IMR-90 (cell line): Measurements from ENCODE around the gene GPR153. TPM values are rescaled to one million over a fixed set of nuclear protein-coding genes. Genes with fewer than 3 reads are reported as not detected.

Source experiments
- ATAC-seq: fragments of 200-7000 bp; cut with Tn5 transposase; 2 replicates; pipeline ENCODE4 v1.9.1; 2020; ENCODE audit warnings: low read depth, mild to moderate bottlenecking, moderate library complexity
- BruUV-seq: library from RNA; stranded (reverse); fragments of 400-500 nt; replicated peaks from 2 replicates; lab custom pipeline; 2021; lab: Mats Ljungman, UMichigan
- CTCF ChIA-PET: fragments of 300-600 bp; formaldehyde crosslinking; extraction: SDS; loops from one replicate; lab custom pipeline; 2021; ENCODE audit warnings: antibody characterized with exemption; lab: Yijun Ruan, JAX
- POLR2A ChIA-PET: fragments of 300-600 bp; sonication (Branson Sonifier 250); formaldehyde crosslinking; loops from one replicate; lab custom pipeline; 2022; ENCODE audit warnings: antibody characterized with exemption; ENCODE audit not compliant: unreplicated experiment; lab: Charles Lee
- DNase-seq: peaks from one replicate; pipeline ENCODE4 v3.0.0; 2013
- H2AFZ ChIP-seq: replicated peaks from 2 replicates; pipeline ENCODE3; 2013; ENCODE audit warnings: low read length, mild to moderate bottlenecking; ENCODE audit not compliant: poor library complexity
- H2AK5ac ChIP-seq: 2 replicates; pipeline ENCODE4 v1.6.1; 2013; ENCODE audit warnings: low read depth, low read length, inconsistent platforms
- H2AK9ac ChIP-seq: replicated peaks from 2 replicates; pipeline ENCODE3; 2013; ENCODE audit warnings: mild to moderate bottlenecking, low read depth, low read length, moderate library complexity; ENCODE audit not compliant: poor library complexity
- H2BK120ac ChIP-seq: 2 replicates; pipeline ENCODE4 v1.6.1; 2013; ENCODE audit warnings: low read depth, low read length, inconsistent platforms
- H2BK15ac ChIP-seq: 3 replicates; pipeline ENCODE4 v1.6.1; 2013; ENCODE audit warnings: low read depth, low read length, inconsistent platforms
- H2BK20ac ChIP-seq: 2 replicates; pipeline ENCODE4 v1.6.1; 2013; ENCODE audit warnings: low read depth, mild to moderate bottlenecking, inconsistent platforms, low read length, moderate library complexity
- H2BK5ac ChIP-seq: 2 replicates; pipeline ENCODE4 v1.6.1; 2013; ENCODE audit warnings: mild to moderate bottlenecking, low read depth, low read length, inconsistent platforms; ENCODE audit not compliant: poor library complexity, severe bottlenecking
- H3K14ac ChIP-seq: replicated peaks from 2 replicates; pipeline ENCODE4 v1.6.1; 2013; ENCODE audit warnings: low read depth, low read length, inconsistent platforms
- H3K18ac ChIP-seq: 2 replicates; pipeline ENCODE4 v1.6.1; 2013; ENCODE audit warnings: low read depth, low read length, control low read depth
- H3K23ac ChIP-seq: 2 replicates; pipeline ENCODE4 v1.6.1; 2013; ENCODE audit warnings: low read depth, low read length, inconsistent platforms
- H3K27ac ChIP-seq: 2 replicates; pipeline ENCODE4 v1.5.1; 2013; ENCODE audit warnings: mild to moderate bottlenecking, control low read depth, low read length; ENCODE audit not compliant: insufficient read depth
- H3K27me3 ChIP-seq: 2 replicates; pipeline ENCODE4 v1.6.1; 2013; ENCODE audit warnings: low read length; ENCODE audit not compliant: control insufficient read depth, insufficient read depth
- H3K36me3 ChIP-seq: 2 replicates; pipeline ENCODE4 v1.6.1; 2013; ENCODE audit warnings: low read length, mixed read lengths; ENCODE audit not compliant: control insufficient read depth, insufficient read depth
- H3K4ac ChIP-seq: 2 replicates; pipeline ENCODE4 v1.6.1; 2013; ENCODE audit warnings: low read depth, low read length, inconsistent platforms
- H3K4me1 ChIP-seq: 2 replicates; pipeline ENCODE4 v1.6.1; 2013; ENCODE audit warnings: low read length, mixed read lengths; ENCODE audit not compliant: control insufficient read depth, insufficient read depth
- H3K4me2 ChIP-seq: 2 replicates; pipeline ENCODE4 v1.6.1; 2013; ENCODE audit warnings: low read depth, mild to moderate bottlenecking, control low read depth, low read length, moderate library complexity
- H3K4me3 ChIP-seq: 2 replicates; pipeline ENCODE4 v1.5.1; 2013; ENCODE audit warnings: low read depth, mild to moderate bottlenecking, control low read depth, low read length, moderate library complexity; ENCODE audit not compliant: insufficient read depth
- H3K56ac ChIP-seq: 2 replicates; pipeline ENCODE4 v1.6.1; 2013; ENCODE audit warnings: low read length, inconsistent platforms; ENCODE audit not compliant: insufficient read depth; ENCODE audit errors: extremely low read depth
- H3K79me1 ChIP-seq, 2 experiments: 2 replicates each; pipeline ENCODE4 v1.6.1; 2013; ENCODE audit warnings: low read length in 2 of 2, inconsistent platforms in 1 of 2, low read depth in 1 of 2
- H3K9ac ChIP-seq: 2 replicates; pipeline ENCODE4 v1.6.1; 2013; ENCODE audit warnings: low read depth, low read length, control low read depth
- H3K9me1 ChIP-seq: 2 replicates; pipeline ENCODE4 v1.6.1; 2013; ENCODE audit warnings: low read length, inconsistent platforms; ENCODE audit not compliant: insufficient read depth
- H3K9me3 ChIP-seq: 2 replicates; pipeline ENCODE4 v1.6.1; 2013; ENCODE audit warnings: low read length; ENCODE audit not compliant: control insufficient read depth, insufficient read depth
- H4K20me1 ChIP-seq: 2 replicates; pipeline ENCODE4 v1.6.1; 2013; ENCODE audit warnings: low read length, inconsistent platforms; ENCODE audit not compliant: insufficient read depth
- H4K5ac ChIP-seq: 2 replicates; pipeline ENCODE4 v1.6.1; 2013; ENCODE audit warnings: mild to moderate bottlenecking, low read depth, low read length, control low read depth
- H4K8ac ChIP-seq, 2 experiments: 2 replicates each; pipeline ENCODE4 v1.6.1; 2013; ENCODE audit warnings: low read depth in 2 of 2, low read length in 2 of 2, control low read depth in 1 of 2, inconsistent platforms in 1 of 2
- H4K91ac ChIP-seq: 2 replicates; pipeline ENCODE4 v1.6.1; 2013; ENCODE audit warnings: low read depth, low read length, inconsistent platforms; ENCODE audit not compliant: insufficient read depth
- BHLHE40 ChIP-seq: fragments of 150-350 bp; IDR thresholded peaks from 2 replicates; pipeline ENCODE4 v1.6.1; 2016; ENCODE audit warnings: mild to moderate bottlenecking, low read depth, low read length
- CEBPB ChIP-seq: IDR thresholded peaks from 2 replicates; pipeline ENCODE4 v1.6.1; 2012; ENCODE audit warnings: low read depth, low read length, improper control_type of control experiment
- CHD1 ChIP-seq: IDR thresholded peaks from 2 replicates; pipeline ENCODE4 v1.6.1; 2012; ENCODE audit warnings: low read depth, low read length, improper control_type of control experiment
- CTCF ChIP-seq: conservative IDR thresholded peaks from 2 replicates; pipeline ENCODE4 v1.5.1; 2012; ENCODE audit warnings: mild to moderate bottlenecking, low read depth, low read length, improper control_type of control experiment
- ELK1 ChIP-seq: fragments of 150-350 bp; IDR thresholded peaks from 2 replicates; pipeline ENCODE4 v1.6.1; 2016; ENCODE audit warnings: low read depth, mild to moderate bottlenecking, low read length, moderate library complexity, borderline replicate concordance
- FOS ChIP-seq: fragments of 150-350 bp; IDR thresholded peaks from 2 replicates; pipeline ENCODE4 v1.6.1; 2016; ENCODE audit warnings: low read depth, low read length
- MAFK ChIP-seq: IDR thresholded peaks from 2 replicates; pipeline ENCODE4 v1.6.1; 2012; ENCODE audit warnings: low read depth, low read length, improper control_type of control experiment
- MAZ ChIP-seq: IDR thresholded peaks from 2 replicates; pipeline ENCODE4 v1.6.1; 2012; ENCODE audit warnings: low read depth, mild to moderate bottlenecking, low read length, improper control_type of control experiment, moderate library complexity, borderline replicate concordance
- MXI1 ChIP-seq: IDR thresholded peaks from 2 replicates; pipeline ENCODE4 v1.6.1; 2012; ENCODE audit warnings: low read depth, mild to moderate bottlenecking, low read length, moderate library complexity, borderline replicate concordance
- NFE2L2 ChIP-seq: fragments of 150-350 bp; IDR thresholded peaks from 2 replicates; pipeline ENCODE4 v1.6.1; 2016; ENCODE audit warnings: low read depth, mild to moderate bottlenecking, low read length
- POLR2A ChIP-seq: IDR thresholded peaks from 2 replicates; pipeline ENCODE4 v1.6.1; 2012; ENCODE audit warnings: mild to moderate bottlenecking, low read depth, low read length
- RAD21 ChIP-seq: IDR thresholded peaks from 2 replicates; pipeline ENCODE4 v1.6.1; 2012; ENCODE audit warnings: low read length, improper control_type of control experiment
- RCOR1 ChIP-seq: IDR thresholded peaks from 2 replicates; pipeline ENCODE4 v1.6.1; 2012; ENCODE audit warnings: mild to moderate bottlenecking, low read length, improper control_type of control experiment; ENCODE audit not compliant: insufficient replicate concordance
- RFX5 ChIP-seq: IDR thresholded peaks from 2 replicates; pipeline ENCODE4 v1.8.0; 2012; ENCODE audit warnings: low read depth, mild to moderate bottlenecking, low read length, moderate library complexity
- SMC3 ChIP-seq: fragments of 150-350 bp; IDR thresholded peaks from 2 replicates; pipeline ENCODE4 v1.6.1; 2016; ENCODE audit warnings: low read depth, mild to moderate bottlenecking, antibody characterized with exemption, low read length, moderate library complexity
- USF2 ChIP-seq: fragments of 150-350 bp; IDR thresholded peaks from 2 replicates; pipeline ENCODE4 v1.6.1; 2017; ENCODE audit warnings: mild to moderate bottlenecking, antibody characterized with exemption, low read length, low read depth
- WGBS, 2 experiments: methylation state at CpG; one replicate each; pipeline versions ENCODE4 v1.1.5 to v1.1.7; 2013; ENCODE audit warnings: missing lambda C conversion rate in 2 of 2; ENCODE audit not compliant: insufficient read length in 1 of 2; ENCODE audit errors: extremely low coverage in 2 of 2; 5-methylcytosine and 5-hydroxymethylcytosine counted together
- dilution Hi-C: fragments of 300-500 bp; cut with HindIII; formaldehyde crosslinking; loops from one replicate; pipeline ENCODE4 v1.14.3; 2018; ENCODE audit warnings: low sequenced_read_pairs; ENCODE audit not compliant: unreplicated experiment
- in situ Hi-C: fragments of 300-500 bp; cut with MboI; formaldehyde crosslinking; loops from 3 replicates; pipeline ENCODE4 v1.14.3; 2019; ENCODE audit warnings: low sequenced_read_pairs, inconsistent platforms, mixed read lengths
- intact Hi-C: fragments of 100-400 bp; cut with micrococcal nuclease; formaldehyde crosslinking; loops from 2 replicates; pipeline ENCODE4 v1.10.0; 2022
- polyA plus RNA-seq, 3 experiments: library from polyadenylated mRNA; depleted of rRNA; stranded (reverse); fragments of >200 nt; gene quantifications; 2 replicates each; pipeline ENCODE4 v1.2.3, GENCODE V29; 2012; ENCODE audit warnings: low replicate concordance in 1 of 3
- total RNA-seq: library from RNA; depleted of rRNA; stranded (reverse); fragments of >200 nt; gene quantifications from 2 replicates; pipeline ENCODE4 v1.2.3, GENCODE V29; 2012

The GPR153 gene
- total and polyA plus RNA-seq, 2 of the 4 experiments (the other 2 are of a cell fraction) = 1.8 to 5.2 TPM

GRCh38 chr1:6272452-6272851 is 11.6 kb upstream of the GPR153 start:
- no peak overlapping the region for H3K4me2 ChIP-seq
- H4K20me1 ChIP-seq = peaks cover 5% of the 10 kb centered on the region
- no peak overlapping the region for H2AK9ac ChIP-seq
- no peak overlapping the region for H2AK5ac ChIP-seq
- H4K5ac ChIP-seq = no peak overlapping the region
- no peaks in the 10 kb centered on the region for H3K36me3 ChIP-seq
- no TSS peak for BruUV-seq
- H4K91ac ChIP-seq = no peak overlapping the region
- no peak overlapping the region for H2AFZ ChIP-seq
- ATAC-seq (no peak), DNase-seq (no peak)
- no peak overlapping the region for H3K9ac ChIP-seq
- intact Hi-C loops = no loop called here
- dilution Hi-C loops = no loop called here
- no peak overlapping the region for H2BK120ac ChIP-seq
- H3K27me3 ChIP-seq = no peaks in the 10 kb centered on the region
- peaks cover 25% of the 10 kb centered on the region for H3K4me1 ChIP-seq
- POLR2A ChIA-PET = no interaction called here
- no peak overlapping the region for H3K56ac ChIP-seq
- H2BK15ac ChIP-seq = no peak overlapping the region
- H2BK20ac ChIP-seq = no peak overlapping the region
- no peak overlapping the region for H3K23ac ChIP-seq
- no peak overlapping the region for H2BK5ac ChIP-seq
- in situ Hi-C loops = no loop called here
- H3K4me3 ChIP-seq = no peak overlapping the region
- TF ChIP-seq CEBPB = no peak
- no peak for TF ChIP-seq MXI1
- TF ChIP-seq MAFK = no peak
- TF ChIP-seq MAZ = no peak
- no peak for TF ChIP-seq NFE2L2
- no peak for TF ChIP-seq POLR2A
- TF ChIP-seq FOS = no peak
- TF ChIP-seq RFX5 = no peak
- TF ChIP-seq RCOR1 = no peak
- no peak for TF ChIP-seq USF2
- TF ChIP-seq BHLHE40 = no peak
- TF ChIP-seq CHD1 = no peak
- TF ChIP-seq CTCF = no peak
- TF ChIP-seq RAD21 = no peak
- no peak for TF ChIP-seq ELK1
- no peak for TF ChIP-seq SMC3
- no peak overlapping the region for H3K18ac ChIP-seq
- no peaks in the 10 kb centered on the region for H3K9me3 ChIP-seq
- CTCF ChIA-PET = no interaction called here
- no peak overlapping the region for H3K27ac ChIP-seq
- no peak overlapping the region for H4K8ac ChIP-seq
- H3K79me1 ChIP-seq = peaks cover 0 to 29% of the 10 kb centered on the region in 2 experiments; a peak in 2 of 4 replicates
- WGBS, 2 experiments = 79% methylated on average over 5 of the region's 9 CpGs; no CpG with 5 or more reads in 1 of the 2 experiments
- H3K9me1 ChIP-seq = peaks cover 12% of the 10 kb centered on the region; the same call in 1 of the 2 replicates
- no peak overlapping the region for H3K14ac ChIP-seq
- no peak overlapping the region for H3K4ac ChIP-seq
